A673 (cell line): ENCODE measurements around the gene POLDIP2. TPM values are rescaled to one million over a fixed set of nuclear protein-coding genes. Genes with fewer than 3 reads are reported as not detected.

Experiments
- BruUV-seq: library from RNA; stranded (reverse); fragments of 400-500 nt; replicated peaks from 2 replicates; lab custom pipeline; 2021; lab: Mats Ljungman, UMichigan
- CTCF ChIA-PET: fragments of 300-600 bp; sonication (Branson Sonifier 250); formaldehyde crosslinking; loops from one replicate; lab custom pipeline; 2022; ENCODE audit warnings: antibody characterized with exemption; lab: Charles Lee
- POLR2A ChIA-PET: fragments of 300-600 bp; sonication (Branson Sonifier 250); formaldehyde crosslinking; loops from one replicate; lab custom pipeline; 2022; ENCODE audit warnings: antibody characterized with exemption; ENCODE audit not compliant: low non-redundant PET; lab: Charles Lee
- DNase-seq: peaks from one replicate; pipeline ENCODE4 v3.0.0-alpha.2; 2015; ENCODE audit warnings: low spot score
- H3K27ac ChIP-seq: fragments of 200-600 bp; sonication (generic); 2 replicates; pipeline ENCODE4 v1.5.1; 2016; ENCODE audit warnings: mixed run types, low read depth, mild to moderate bottlenecking, mixed read lengths, antibody characterized with exemption, low read length; ENCODE audit not compliant: poor library complexity, severe bottlenecking
- H3K27me3 ChIP-seq: fragments of 200-600 bp; sonication (generic); replicated peaks from 2 replicates; pipeline ENCODE4 v1.6.1; 2017; ENCODE audit warnings: mixed run types, low read depth, mild to moderate bottlenecking, mixed read lengths, antibody characterized with exemption, low read length; ENCODE audit not compliant: insufficient read depth, poor library complexity
- H3K36me3 ChIP-seq: fragments of 200-600 bp; sonication (generic); 2 replicates; pipeline ENCODE4 v1.6.1; 2016; ENCODE audit warnings: mixed run types, mild to moderate bottlenecking, mixed read lengths, antibody characterized with exemption, low read length; ENCODE audit not compliant: insufficient read depth, poor library complexity, severe bottlenecking
- H3K4me1 ChIP-seq: fragments of 200-600 bp; sonication (generic); 2 replicates; pipeline ENCODE4 v1.6.1; 2017; ENCODE audit warnings: mixed run types, mild to moderate bottlenecking, mixed read lengths, antibody characterized with exemption, low read length; ENCODE audit not compliant: insufficient read depth, poor library complexity, severe bottlenecking
- H3K4me3 ChIP-seq: fragments of 200-600 bp; sonication (generic); 2 replicates; pipeline ENCODE4 v1.5.1; 2016; ENCODE audit warnings: low read depth, mixed run types, mild to moderate bottlenecking, mixed read lengths, low read length; ENCODE audit not compliant: poor library complexity, severe bottlenecking
- H3K9me3 ChIP-seq: fragments of 200-600 bp; sonication (generic); 2 replicates; pipeline ENCODE4 v1.6.1; 2016; ENCODE audit warnings: mixed run types, low read depth, mild to moderate bottlenecking, mixed read lengths, antibody characterized with exemption, low read length; ENCODE audit not compliant: poor library complexity, severe bottlenecking
- CTCF ChIP-seq: fragments of 300-800, 200-600 bp; sonication (generic); conservative IDR thresholded peaks from 2 replicates; pipeline ENCODE4 v1.5.1; 2017; ENCODE audit warnings: low read depth, mild to moderate bottlenecking, antibody characterized with exemption, low read length, moderate library complexity, mixed read lengths
- EZH2 ChIP-seq: fragments of 200-600 bp; sonication (generic); IDR thresholded peaks from 2 replicates; pipeline ENCODE4 v1.6.1; 2017; ENCODE audit warnings: borderline replicate concordance, low read depth, mild to moderate bottlenecking, mixed read lengths, antibody characterized with exemption, low read length; ENCODE audit not compliant: poor library complexity, severe bottlenecking
- intact Hi-C: fragments of 100-400 bp; cut with micrococcal nuclease; formaldehyde crosslinking; loops from one replicate; pipeline ENCODE4 v1.10.0; 2022; ENCODE audit not compliant: unreplicated experiment
- total RNA-seq: library from RNA; stranded (reverse); gene quantifications from 2 replicates; pipeline ENCODE4 v1.2.3, GENCODE V29; 2021

Gene POLDIP2
- total RNA-seq, 1 experiment from 2014 or later, result 115 TPM

- CTCF ChIA-PET, result no interaction called here
- peak; percentile 9 for DNase-seq
- no TSS peak for BruUV-seq
- Histone ChIP-seq H3K36me3 (no peaks in the 10 kb centered on the region), H3K27me3 (no peaks in the 10 kb centered on the region), H3K27ac (peak within 1 kb of the TSS; percentile 47), H3K4me3 (peak within 1 kb of the TSS; percentile 87), H3K9me3 (no peaks in the 10 kb centered on the region), H3K4me1 (peaks cover 17% of the 10 kb centered on the region)
- POLR2A ChIA-PET, result no interaction called here
- no peak for TF ChIP-seq EZH2
- TF ChIP-seq CTCF, result no peak
- intact Hi-C loops, result no loop called here
Observed at GRCh38 chr17:28370035-28370743, 12.9 kb upstream of the POLDIP2 start, which contains the start of gene VTN. VTN (minus strand) TSS chr17:28370307; CDS start chr17:28370203, 104 bp downstream.

GRCh38 chr17:28369684-28370034 lies 12.3 kb upstream of the POLDIP2 start:
- no TSS peak for BruUV-seq
- H3K27ac ChIP-seq, result no peak overlapping the region
- H3K27me3 ChIP-seq, result no peaks in the 10 kb centered on the region
- H3K9me3 ChIP-seq, result no peaks in the 10 kb centered on the region
- no peak for DNase-seq
- intact Hi-C loops, result no loop called here
- ChIA-PET POLR2A (no interaction called here), CTCF (no interaction called here)
- no peak overlapping the region for H3K4me3 ChIP-seq
- H3K4me1 ChIP-seq, result peaks cover 17% of the 10 kb centered on the region
- H3K36me3 ChIP-seq, result no peaks in the 10 kb centered on the region
- TF ChIP-seq EZH2, result no peak
- no peak for TF ChIP-seq CTCF

- POLR2A ChIA-PET, result interaction anchor here (0.7 kb wide), 1 partner anchor 24 kb away, joined by 3 read pairs; no protein-coding TSS in a partner anchor
- no peak for TF ChIP-seq CTCF
- no peak for TF ChIP-seq EZH2
- Histone ChIP-seq H3K27ac (no peak overlapping the region), H3K27me3 (no peaks in the 10 kb centered on the region), H3K4me3 (no peak overlapping the region), H3K36me3 (no peaks in the 10 kb centered on the region), H3K4me1 (peaks cover 17% of the 10 kb centered on the region), H3K9me3 (no peaks in the 10 kb centered on the region)
- no peak for DNase-seq
- BruUV-seq, result no TSS peak
- CTCF ChIA-PET, result no interaction called here
- intact Hi-C loops, result no loop called here
Observed at GRCh38 chr17:28368915-28369683, 11.8 kb upstream of the POLDIP2 start.
